Measurements from ENCODE around the gene LRP5. TPM values are rescaled to one million over a fixed set of nuclear protein-coding genes. Genes with fewer than 3 reads are reported as not detected.
A peak's percentile ranks its signal among the peaks of the same experiment; 100 is the strongest.

Gene LRP5
- total RNA-seq, 1 donor from 2014 or later: 38.7 TPM

DNA sequence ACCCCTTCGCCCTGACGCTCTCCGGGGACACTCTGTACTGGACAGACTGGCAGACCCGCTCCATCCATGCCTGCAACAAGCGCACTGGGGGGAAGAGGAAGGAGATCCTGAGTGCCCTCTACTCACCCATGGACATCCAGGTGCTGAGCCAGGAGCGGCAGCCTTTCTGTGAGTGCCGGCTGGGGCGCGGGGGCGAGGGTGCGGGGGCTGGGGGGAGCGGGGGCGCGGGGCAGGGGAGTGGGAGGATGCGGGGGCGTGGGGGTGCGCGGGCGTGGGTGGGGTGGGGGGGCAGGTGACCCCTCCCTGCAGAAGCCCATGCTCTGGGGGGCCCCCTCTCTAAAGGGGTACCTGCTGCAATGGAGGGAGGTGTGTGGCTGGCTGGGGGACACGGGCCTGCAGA, 51.4 kb downstream of the LRP5 start:
- Mint-ChIP-seq H3K9me3 (ENCODE audit: low read depth) (no peaks in the 10 kb centered on the region), H3K4me1 (ENCODE audit: low read depth) (peaks cover 24% of the 10 kb centered on the region), H3K27ac (ENCODE audit: unreplicated experiment) (no peak overlapping the region), H3K4me3 (ENCODE audit: unreplicated experiment) (no peak overlapping the region), H3K36me3 (ENCODE audit: low read depth) (peaks cover 26% of the 10 kb centered on the region), H3K27me3 (ENCODE audit: low read depth) (no peaks in the 10 kb centered on the region)
- DNase-seq (ENCODE audit: low spot score): no peak
- TF ChIP-seq CTCF (IDR thresholded peaks at IDR 0.05): no peak

DNA sequence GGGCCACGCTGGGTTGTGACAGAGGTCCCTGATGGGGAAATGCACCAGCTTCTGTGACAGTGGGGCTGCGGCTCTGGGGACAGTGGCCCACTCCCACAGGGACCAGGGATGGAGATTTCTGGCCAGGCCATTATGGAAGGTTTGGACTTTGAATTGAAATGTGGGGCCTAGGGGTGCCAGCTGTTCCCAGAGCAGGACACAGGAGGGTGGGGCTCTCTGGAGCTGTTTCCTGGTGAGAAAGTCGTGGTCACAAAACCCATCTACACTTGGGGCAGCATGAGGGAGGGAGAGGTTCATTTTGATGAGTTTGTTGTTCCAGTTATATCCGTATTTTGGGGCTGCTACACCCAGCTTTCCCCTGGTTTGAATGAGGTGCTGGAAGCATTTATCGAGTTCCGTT, 52.2 kb downstream of the LRP5 start:
- Mint-ChIP-seq H3K36me3 (ENCODE audit: low read depth) (peaks cover 26% of the 10 kb centered on the region), H3K27ac (ENCODE audit: unreplicated experiment) (no peak overlapping the region), H3K4me3 (ENCODE audit: unreplicated experiment) (no peak overlapping the region), H3K27me3 (ENCODE audit: low read depth) (no peaks in the 10 kb centered on the region), H3K9me3 (ENCODE audit: low read depth) (no peaks in the 10 kb centered on the region), H3K4me1 (ENCODE audit: low read depth) (peaks cover 29% of the 10 kb centered on the region)
- TF ChIP-seq CTCF (IDR thresholded peaks at IDR 0.05): no peak
- DNase-seq (ENCODE audit: low spot score): no peak

- no peak for DNase-seq (ENCODE audit: low spot score)
- TF ChIP-seq CTCF (IDR thresholded peaks at IDR 0.05): no peak
- H3K9me3 Mint-ChIP-seq (ENCODE audit: low read depth): no peaks in the 10 kb centered on the region
- H3K27ac Mint-ChIP-seq (ENCODE audit: unreplicated experiment): no peak overlapping the region
- no peaks in the 10 kb centered on the region for H3K27me3 Mint-ChIP-seq (ENCODE audit: low read depth)
- peaks cover 24% of the 10 kb centered on the region for H3K36me3 Mint-ChIP-seq (ENCODE audit: low read depth)
- H3K4me3 Mint-ChIP-seq (ENCODE audit: unreplicated experiment): no peak overlapping the region
- H3K4me1 Mint-ChIP-seq (ENCODE audit: low read depth): peaks cover 43% of the 10 kb centered on the region
Observed at GRCh38 chr11:68365943-68366435, 53.6 kb downstream of the LRP5 start.

DNA sequence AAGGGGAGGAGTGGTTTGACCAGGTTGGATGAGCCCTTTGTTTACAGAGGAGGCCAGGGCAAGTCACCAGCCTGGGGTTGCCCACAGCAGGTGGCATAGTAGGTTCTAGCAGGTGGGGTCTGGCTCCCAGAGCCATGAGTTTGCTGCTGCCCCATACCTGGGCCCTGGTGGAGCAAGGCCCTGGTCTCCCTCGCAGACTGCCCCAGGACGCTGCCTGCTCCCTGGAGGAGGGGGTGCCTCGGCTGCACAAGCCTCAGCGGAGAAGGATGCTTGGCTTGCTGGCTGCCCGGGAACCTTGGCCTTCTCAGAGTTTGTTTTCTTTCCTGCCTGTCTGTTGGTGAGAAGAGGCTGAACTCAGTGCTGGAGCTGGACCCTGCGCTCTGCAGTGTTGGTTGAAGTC, 54.9 kb downstream of the LRP5 start:
- no peak for DNase-seq (ENCODE audit: low spot score)

GRCh38 chr11:68369756-68370155, 57.4 kb downstream of the LRP5 start:
- Mint-ChIP-seq H3K4me1 (ENCODE audit: low read depth) (peaks cover 78% of the 10 kb centered on the region), H3K27ac (ENCODE audit: unreplicated experiment) (peak overlapping the region; percentile 95), H3K36me3 (ENCODE audit: low read depth) (peaks cover 23% of the 10 kb centered on the region), H3K9me3 (ENCODE audit: low read depth) (no peaks in the 10 kb centered on the region), H3K4me3 (ENCODE audit: unreplicated experiment) (no peak overlapping the region), H3K27me3 (ENCODE audit: low read depth) (no peaks in the 10 kb centered on the region)
- no peak for TF ChIP-seq CTCF (IDR thresholded peaks at IDR 0.05)
- DNase-seq (ENCODE audit: low spot score): no peak

More for the DNA sequence above, 54.9 kb downstream of the LRP5 start:
- H3K27me3 Mint-ChIP-seq (ENCODE audit: low read depth): no peaks in the 10 kb centered on the region
- no peak overlapping the region for H3K4me3 Mint-ChIP-seq (ENCODE audit: unreplicated experiment)
- TF ChIP-seq CTCF (IDR thresholded peaks at IDR 0.05): no peak
- no peaks in the 10 kb centered on the region for H3K9me3 Mint-ChIP-seq (ENCODE audit: low read depth)
- H3K4me1 Mint-ChIP-seq (ENCODE audit: low read depth): peaks cover 55% of the 10 kb centered on the region
- H3K27ac Mint-ChIP-seq (ENCODE audit: unreplicated experiment): peak overlapping the region; percentile 12
- H3K36me3 Mint-ChIP-seq (ENCODE audit: low read depth): peaks cover 23% of the 10 kb centered on the region

Measured in chondrocyte (in vitro differentiated cells).